ENCODE measurements around the gene SRR.
A peak's percentile ranks its signal among the peaks of the same experiment; 100 is the strongest.
"Not testable (repeated sequence)": the region's sequence is repeated elsewhere in the genome, so short reads cannot be mapped to it uniquely, and the experiment has no call there.

Gene SRR

DNA sequence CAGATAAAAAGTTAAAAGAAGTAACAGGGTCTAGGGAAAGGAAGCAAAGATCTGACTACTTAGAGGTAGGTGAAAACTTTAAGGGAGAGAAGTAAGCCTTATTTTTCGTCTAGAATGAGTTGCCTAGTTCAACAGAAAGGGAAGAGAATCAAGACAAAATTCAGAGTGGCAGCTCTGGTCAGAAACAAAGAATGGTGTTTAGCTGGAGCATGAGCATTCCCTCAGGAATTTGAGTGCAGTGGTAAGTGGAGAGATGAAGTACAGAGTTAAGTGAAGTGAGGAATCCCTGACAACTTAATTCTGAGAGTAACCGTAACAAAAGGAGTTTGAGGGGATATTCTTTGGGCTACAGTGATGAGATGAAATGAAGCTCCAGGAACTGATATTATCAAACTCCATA, 11.7 kb upstream of the SRR start:
- no peak for DNase-seq

GRCh38 chr17:2295575-2295974, 8.2 kb upstream of the SRR start:
- peak; percentile 42 for DNase-seq

DNA sequence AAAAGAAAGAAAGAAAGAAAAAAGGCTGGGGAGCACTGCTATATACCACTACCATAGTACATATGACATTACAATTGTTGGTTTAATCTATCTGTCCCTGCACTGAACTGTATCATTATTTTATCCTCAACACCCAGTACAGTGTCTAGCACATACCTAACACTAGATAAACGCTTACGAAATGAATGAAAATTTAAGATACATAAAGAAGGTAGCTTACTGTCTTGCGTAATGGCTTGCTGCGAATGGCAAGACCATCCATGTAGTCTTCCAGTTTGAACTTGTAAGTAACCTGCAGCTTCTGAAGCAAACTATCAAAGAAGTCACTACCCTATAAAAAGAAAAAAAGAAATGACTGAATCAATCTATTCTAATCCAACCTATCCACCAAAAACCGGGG, 6.7 kb upstream of the SRR start:
- no peak for DNase-seq

GRCh38 chr17:2299136-2299535, 4.6 kb upstream of the SRR start:
- DNase-seq: no peak

- DNase-seq: no peak
These were observed 4.0 kb upstream of the SRR start for GRCh38 chr17:2299756-2300155.

GRCh38 chr17:2302778-2303203, 959 bp upstream of the SRR start:
- DNase-seq: no peak

GRCh38 chr17:2304931-2305330, 1.2 kb downstream of the SRR start:
- no peak for DNase-seq

- DNase-seq: no peak
These were observed 5.8 kb downstream of the SRR start for GRCh38 chr17:2309338-2310154.

DNA sequence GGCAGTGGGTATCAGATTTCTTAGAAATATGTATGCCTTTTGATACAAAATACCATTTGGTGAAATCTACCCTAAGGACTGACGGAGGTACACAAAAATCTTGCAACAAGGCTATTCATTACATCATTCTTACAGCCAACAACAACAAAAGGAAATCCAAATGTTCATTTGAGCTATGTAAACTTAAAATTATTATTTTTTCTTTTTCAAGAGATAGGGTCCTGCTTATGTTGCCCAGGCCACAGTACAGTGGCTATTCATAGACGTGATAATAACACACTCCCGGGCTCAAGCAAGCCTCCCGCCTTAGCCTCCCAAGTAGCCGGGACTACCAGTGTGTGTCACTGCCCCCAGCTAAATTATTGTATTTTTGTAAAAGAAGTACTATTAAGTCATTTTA, 9.0 kb downstream of the SRR start:
- DNase-seq: no peak

- DNase-seq: not testable (repeated sequence)
These were observed 13.1 kb downstream of the SRR start for GRCh38 chr17:2316916-2317205.

GRCh38 chr17:2317796-2318195, 14.0 kb downstream of the SRR start:
- DNase-seq: no peak

GRCh38 chr17:2319051-2319450, 15.3 kb downstream of the SRR start:
- no peak for DNase-seq

- DNase-seq: no peak
These were observed 17.6 kb downstream of the SRR start for GRCh38 chr17:2321399-2321798.

- DNase-seq: no peak
These were observed 20.0 kb downstream of the SRR start for GRCh38 chr17:2323629-2324314.

GRCh38 chr17:2331303-2331702, 27.6 kb downstream of the SRR start:
- no peak for DNase-seq

- no peak for DNase-seq
These were observed 32.0 kb downstream of the SRR start for GRCh38 chr17:2335726-2336214.

DNA sequence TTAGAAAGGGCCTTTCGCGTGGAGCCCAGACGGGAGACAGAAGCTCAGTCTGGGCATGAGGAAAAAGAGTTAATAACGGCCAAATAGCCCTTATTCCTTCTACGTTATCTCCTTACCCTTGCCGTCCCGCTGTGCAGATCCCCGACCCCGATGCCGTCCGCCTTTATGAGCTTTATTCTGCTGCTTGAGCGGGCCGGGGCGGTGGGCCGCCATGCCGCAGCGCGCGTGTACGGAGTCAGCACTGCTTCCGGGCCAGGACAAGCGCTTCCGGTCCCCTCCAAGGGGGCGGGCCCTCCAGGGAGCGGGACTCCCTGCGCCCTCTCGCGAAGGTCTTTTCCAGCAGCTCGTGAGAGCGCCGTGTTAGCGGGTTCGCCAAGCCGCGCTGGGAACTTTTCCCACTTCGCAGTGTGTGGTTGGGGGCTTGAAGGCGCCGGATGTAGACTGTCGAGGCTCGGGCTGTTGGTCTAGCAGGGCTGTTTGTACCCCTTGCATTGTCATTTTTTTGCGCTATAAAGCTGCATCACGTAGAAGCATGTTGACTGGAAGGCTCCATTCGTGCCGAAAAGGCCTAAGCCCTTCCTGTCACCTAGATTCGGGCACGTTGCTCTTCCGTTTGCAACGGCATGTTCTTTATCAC, 32.6 kb downstream of the SRR start, which contains the start of gene TSR1:
Gene TSR1 (minus strand): TSS at position 243 of the 637 bp plus-strand sequence. CDS start 30 bp downstream, at position 213.
- peak; percentile 95 for DNase-seq

DNA sequence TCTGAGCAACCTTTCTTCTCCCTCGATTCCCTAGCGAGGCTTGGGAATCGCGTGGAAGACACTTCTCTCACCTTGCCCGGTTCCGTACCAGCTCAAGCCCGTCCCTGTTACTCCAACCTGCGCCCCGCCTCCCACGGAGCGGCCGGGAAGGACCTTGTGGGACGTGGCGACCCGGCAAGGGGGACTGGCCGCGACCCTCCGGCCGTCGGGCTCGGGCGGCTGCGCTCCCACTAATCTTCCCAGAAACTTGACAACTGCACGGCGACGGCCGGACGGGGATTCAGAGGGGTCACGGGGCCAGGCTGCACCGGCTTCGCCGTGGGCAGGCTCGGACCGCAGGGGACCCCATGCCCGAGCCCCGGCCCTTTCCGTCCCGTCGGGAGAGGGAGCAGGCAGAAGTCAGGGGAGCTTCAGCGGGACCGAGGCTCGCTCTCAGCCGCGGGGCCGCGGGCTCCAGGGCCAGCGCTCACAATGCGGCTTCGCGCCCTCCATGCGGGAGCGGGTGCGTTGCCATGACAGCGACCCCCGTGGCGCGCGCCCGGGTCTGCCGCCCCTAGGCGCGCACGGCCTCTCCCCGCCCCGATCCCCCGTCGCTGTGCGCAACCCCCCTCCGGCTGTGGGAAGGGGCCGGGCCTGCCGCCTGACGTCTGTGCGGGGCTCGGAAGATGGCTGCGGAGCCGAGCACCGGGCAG, 33.2 kb downstream of the SRR start, which contains the start of gene SGSM2:
Gene SGSM2 (plus strand): TSS at position 650 of the 692 bp plus-strand sequence. CDS start 188 bp downstream, outside the sequence.
- DNase-seq: peak; percentile 70

DNA sequence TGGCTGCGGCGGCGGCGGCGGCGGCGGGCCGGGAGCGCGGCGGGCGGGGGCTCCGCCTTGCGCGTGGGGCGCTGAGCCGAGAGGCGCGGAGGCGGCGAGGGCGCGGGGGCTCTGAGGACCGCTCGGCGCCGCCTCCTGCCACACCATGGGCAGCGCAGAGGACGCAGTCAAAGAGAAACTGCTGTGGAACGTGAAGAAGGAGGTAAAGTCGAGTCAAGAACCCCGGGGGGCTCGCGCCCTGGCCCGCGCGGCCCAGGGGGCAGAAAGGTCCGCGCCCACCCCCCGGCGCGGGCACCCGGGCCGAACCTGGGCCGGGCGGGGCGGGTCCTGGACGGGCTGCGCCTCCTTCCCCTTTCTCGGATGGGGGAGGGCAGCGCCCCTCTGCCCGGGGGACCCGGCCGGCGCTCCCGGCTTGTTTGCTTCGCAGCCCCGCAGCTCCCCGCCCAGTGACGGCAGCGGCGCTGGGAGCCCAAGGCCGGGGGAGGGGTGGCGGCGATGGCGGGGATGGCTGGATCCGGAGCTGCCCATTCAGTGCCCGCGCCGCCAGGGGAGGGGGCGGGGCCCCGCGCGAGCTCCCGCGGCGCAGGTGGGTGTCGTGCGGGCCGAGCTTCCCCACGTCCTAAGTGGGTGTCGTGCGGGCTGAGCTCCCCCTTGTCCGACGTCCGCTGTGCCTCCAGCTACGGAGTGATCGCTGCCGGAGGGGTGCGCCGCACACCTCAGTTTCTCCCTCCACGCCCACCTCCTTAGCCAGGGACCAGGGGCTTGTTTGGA, 34.0 kb downstream of the SRR start:
- DNase-seq: peak; percentile 60

GRCh38 chr17:2338315-2338657, 34.5 kb downstream of the SRR start:
- no peak for DNase-seq

DNA sequence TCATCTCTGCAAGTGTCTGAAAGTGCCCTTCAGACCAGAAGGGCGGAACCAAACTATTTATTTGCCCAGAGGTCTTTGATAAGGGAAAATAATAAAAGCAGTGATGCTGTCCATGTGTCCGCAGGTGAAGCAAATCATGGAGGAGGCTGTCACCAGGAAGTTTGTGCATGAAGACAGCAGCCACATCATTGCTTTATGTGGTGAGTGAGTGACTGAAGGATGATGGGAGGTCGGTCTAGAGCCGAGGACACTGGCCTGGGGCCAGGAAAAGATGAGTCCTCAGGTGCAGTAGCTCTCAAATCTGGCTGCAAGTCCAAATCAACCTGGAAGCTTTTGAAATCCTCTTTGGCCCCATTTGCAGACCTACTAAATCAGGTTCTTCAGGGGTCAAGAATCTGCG, 39.7 kb downstream of the SRR start:
- no peak for DNase-seq

GRCh38 chr17:2344528-2344927, 40.8 kb downstream of the SRR start:
- DNase-seq: no peak
